Measurements from ENCODE around the gene GAB2. TPM values are rescaled to one million over a fixed set of nuclear protein-coding genes. Genes with fewer than 3 reads are reported as not detected.

GAB2 gene
- total RNA-seq, 1 donor from 2014 or later = 65.8 TPM

GRCh38 chr11:78344094-78344493 lies 73.5 kb downstream of the GAB2 start:
- no peaks in the 10 kb centered on the region for H3K27me3 ChIP-seq
- ATAC-seq (no peak), DNase-seq (no peak)
- no peak overlapping the region for H3K27ac ChIP-seq
- TF ChIP-seq, protein P1, sequence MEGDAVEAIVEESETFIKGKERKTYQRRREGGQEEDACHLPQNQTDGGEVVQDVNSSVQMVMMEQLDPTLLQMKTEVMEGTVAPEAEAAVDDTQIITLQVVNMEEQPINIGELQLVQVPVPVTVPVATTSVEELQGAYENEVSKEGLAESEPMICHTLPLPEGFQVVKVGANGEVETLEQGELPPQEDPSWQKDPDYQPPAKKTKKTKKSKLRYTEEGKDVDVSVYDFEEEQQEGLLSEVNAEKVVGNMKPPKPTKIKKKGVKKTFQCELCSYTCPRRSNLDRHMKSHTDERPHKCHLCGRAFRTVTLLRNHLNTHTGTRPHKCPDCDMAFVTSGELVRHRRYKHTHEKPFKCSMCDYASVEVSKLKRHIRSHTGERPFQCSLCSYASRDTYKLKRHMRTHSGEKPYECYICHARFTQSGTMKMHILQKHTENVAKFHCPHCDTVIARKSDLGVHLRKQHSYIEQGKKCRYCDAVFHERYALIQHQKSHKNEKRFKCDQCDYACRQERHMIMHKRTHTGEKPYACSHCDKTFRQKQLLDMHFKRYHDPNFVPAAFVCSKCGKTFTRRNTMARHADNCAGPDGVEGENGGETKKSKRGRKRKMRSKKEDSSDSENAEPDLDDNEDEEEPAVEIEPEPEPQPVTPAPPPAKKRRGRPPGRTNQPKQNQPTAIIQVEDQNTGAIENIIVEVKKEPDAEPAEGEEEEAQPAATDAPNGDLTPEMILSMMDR (IDR thresholded peaks at IDR 0.05) = no peak
- H3K36me3 ChIP-seq = no peaks in the 10 kb centered on the region
- H3K4me1 ChIP-seq = peaks cover 13% of the 10 kb centered on the region
- intact Hi-C loops (cut with DNase I) = no loop called here
- H3K4me3 ChIP-seq = no peak overlapping the region
- H3K9me3 ChIP-seq = no peaks in the 10 kb centered on the region

DNA sequence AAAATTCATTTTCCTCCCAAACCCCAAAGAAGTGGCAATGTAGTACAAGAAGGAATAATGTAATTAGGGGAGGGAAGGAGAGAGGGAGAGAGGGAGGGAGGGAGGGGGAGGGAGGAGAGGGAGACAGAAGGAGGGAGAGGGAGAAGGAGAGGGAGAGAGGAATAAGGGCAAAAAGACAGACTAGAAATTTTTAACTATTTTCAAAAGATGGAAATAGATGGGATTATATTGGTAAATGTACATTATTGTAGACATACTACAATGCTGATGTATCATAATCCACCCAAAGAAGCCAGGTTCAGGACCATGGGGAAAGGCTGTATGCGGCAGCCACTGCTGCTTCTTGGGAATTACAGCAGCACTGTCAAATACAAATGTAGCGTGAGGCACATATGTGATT lies 74.3 kb downstream of the GAB2 start:
- Histone ChIP-seq H3K4me3 (no peak overlapping the region), H3K27ac (no peak overlapping the region)

GRCh38 chr11:78341841-78342240 lies 75.8 kb downstream of the GAB2 start:
- DNase-seq (no peak), ATAC-seq (no peak)
- intact Hi-C loops (cut with DNase I) = no loop called here
- TF ChIP-seq, protein P1 (IDR thresholded peaks at IDR 0.05) = no peak
- Histone ChIP-seq H3K27ac (no peak overlapping the region), H3K4me1 (peaks cover 14% of the 10 kb centered on the region), H3K36me3 (no peaks in the 10 kb centered on the region), H3K9me3 (no peaks in the 10 kb centered on the region), H3K27me3 (no peaks in the 10 kb centered on the region), H3K4me3 (no peak overlapping the region)

More for the DNA sequence above, 74.3 kb downstream of the GAB2 start:
- H3K9me3 ChIP-seq = no peaks in the 10 kb centered on the region
- ATAC-seq = no peak
- no peaks in the 10 kb centered on the region for H3K27me3 ChIP-seq
- H3K36me3 ChIP-seq = no peaks in the 10 kb centered on the region
- peaks cover 5% of the 10 kb centered on the region for H3K4me1 ChIP-seq
- TF ChIP-seq, protein P1 (IDR thresholded peaks at IDR 0.05) = no peak
- DNase-seq = no peak
- intact Hi-C loops (cut with DNase I) = no loop called here

DNA sequence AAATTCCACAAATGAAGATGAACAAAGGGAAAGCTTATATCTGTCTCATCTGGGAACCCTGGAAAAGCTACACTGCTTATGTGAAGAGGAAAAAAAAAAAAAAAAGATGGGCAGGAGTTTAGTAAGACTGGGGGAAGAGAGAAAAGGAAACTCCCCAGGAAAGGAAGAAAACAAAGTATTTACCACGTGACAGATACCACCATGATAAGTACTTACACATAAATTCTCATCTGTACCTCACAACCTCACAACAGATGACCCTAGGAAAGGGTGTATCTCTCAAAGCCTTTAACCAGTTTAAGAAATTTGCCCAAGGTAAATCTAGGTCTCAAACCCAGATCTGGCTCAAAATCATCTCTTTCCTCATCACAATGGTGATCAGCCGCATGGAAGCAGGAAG lies 77.1 kb downstream of the GAB2 start:
- no peak overlapping the region for H3K27ac ChIP-seq
- H3K4me3 ChIP-seq = no peak overlapping the region
- DNase-seq = no peak
- ATAC-seq = no peak
- intact Hi-C loops (cut with DNase I) = no loop called here
- H3K36me3 ChIP-seq = no peaks in the 10 kb centered on the region
- no peaks in the 10 kb centered on the region for H3K27me3 ChIP-seq
- peaks cover 11% of the 10 kb centered on the region for H3K4me1 ChIP-seq
- TF ChIP-seq, protein P1 (IDR thresholded peaks at IDR 0.05) = no peak
- no peaks in the 10 kb centered on the region for H3K9me3 ChIP-seq

- ATAC-seq = no peak
- no peak overlapping the region for H3K27ac ChIP-seq
- no peaks in the 10 kb centered on the region for H3K27me3 ChIP-seq
- H3K4me1 ChIP-seq = peaks cover 11% of the 10 kb centered on the region
- DNase-seq = no peak
- no peaks in the 10 kb centered on the region for H3K36me3 ChIP-seq
- H3K9me3 ChIP-seq = no peaks in the 10 kb centered on the region
- TF ChIP-seq, protein P1 (IDR thresholded peaks at IDR 0.05) = no peak
- intact Hi-C loops (cut with DNase I) = no loop called here
- H3K4me3 ChIP-seq = no peak overlapping the region
These were observed 77.7 kb downstream of the GAB2 start for GRCh38 chr11:78339945-78340344.

DNA sequence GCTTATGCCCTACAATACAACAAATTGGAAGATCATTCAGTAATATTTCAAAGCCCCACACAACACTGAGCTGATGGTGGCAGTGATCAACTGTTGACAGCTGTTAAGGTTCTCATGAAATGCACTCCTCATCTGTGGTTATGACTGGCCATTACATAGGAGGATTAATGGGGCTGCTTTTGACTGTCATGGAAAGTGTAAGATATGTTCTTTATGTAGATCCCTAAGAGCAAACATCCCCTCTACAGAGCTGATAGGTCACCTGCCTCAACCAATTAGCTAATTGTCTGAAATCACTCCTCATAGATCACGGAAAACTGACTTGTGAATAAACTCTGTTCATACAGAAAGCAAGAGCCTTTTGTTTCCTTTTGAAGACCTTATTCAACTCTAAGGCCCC lies 78.1 kb downstream of the GAB2 start:
- DNase-seq (no peak), ATAC-seq (no peak)
- Histone ChIP-seq H3K9me3 (no peaks in the 10 kb centered on the region), H3K27me3 (no peaks in the 10 kb centered on the region), H3K27ac (no peak overlapping the region), H3K4me1 (peaks cover 11% of the 10 kb centered on the region), H3K4me3 (no peak overlapping the region), H3K36me3 (no peaks in the 10 kb centered on the region)
- TF ChIP-seq, protein P1 (IDR thresholded peaks at IDR 0.05) = no peak
- intact Hi-C loops (cut with DNase I) = no loop called here

All from upper lobe of right lung (tissue), 1 donor.